DMS53 (cell line): ENCODE results near the gene FREM1.
A peak's percentile ranks its signal among the peaks of the same experiment; 100 is the strongest.

Experiments
- DNase-seq: peaks from one replicate; lab custom pipeline; 2025; lab: John Stamatoyannopoulos, UW

FREM1 gene

GRCh38 chr9:14813336-14814248 is 96.6 kb downstream of the FREM1 start:
- no peak for DNase-seq

GRCh38 chr9:14812806-14813205 is 97.4 kb downstream of the FREM1 start:
- DNase-seq = no peak

GRCh38 chr9:14811844-14812243 is 98.4 kb downstream of the FREM1 start:
- no peak for DNase-seq

GRCh38 chr9:14806941-14807520 is 103.2 kb downstream of the FREM1 start:
- DNase-seq = no peak

- no peak for DNase-seq
Observed at GRCh38 chr9:14799030-14799429, 111.2 kb downstream of the FREM1 start.

GRCh38 chr9:14797435-14797834 is 112.8 kb downstream of the FREM1 start:
- no peak for DNase-seq

GRCh38 chr9:14793389-14793788 is 116.8 kb downstream of the FREM1 start:
- no peak for DNase-seq

GRCh38 chr9:14790628-14791027 is 119.6 kb downstream of the FREM1 start:
- DNase-seq = no peak

- DNase-seq = no peak
Observed at GRCh38 chr9:14788846-14789245, 121.4 kb downstream of the FREM1 start.

GRCh38 chr9:14783358-14783757 is 126.9 kb downstream of the FREM1 start:
- DNase-seq = no peak

- peak; percentile 37 for DNase-seq
Observed at GRCh38 chr9:14782286-14783051, 127.8 kb downstream of the FREM1 start.

- no peak for DNase-seq
Observed at GRCh38 chr9:14780693-14781092, 129.5 kb downstream of the FREM1 start.

- DNase-seq = no peak
Observed at GRCh38 chr9:14780251-14780650, 130.0 kb downstream of the FREM1 start.

- peak; percentile 42 for DNase-seq
Observed at GRCh38 chr9:14779566-14780022, 130.6 kb downstream of the FREM1 start.

- DNase-seq = no peak
Observed at GRCh38 chr9:14778565-14778964, 131.7 kb downstream of the FREM1 start.

GRCh38 chr9:14775917-14776316 is 134.3 kb downstream of the FREM1 start:
- DNase-seq = no peak

GRCh38 chr9:14770592-14770991 is 139.6 kb downstream of the FREM1 start:
- DNase-seq = no peak

GRCh38 chr9:14769230-14769571 is 141.0 kb downstream of the FREM1 start:
- peak; percentile 29 for DNase-seq

- DNase-seq = peak; percentile 41
Observed at GRCh38 chr9:14768405-14769229, 141.6 kb downstream of the FREM1 start.

- DNase-seq = no peak
Observed at GRCh38 chr9:14766299-14766698, 143.9 kb downstream of the FREM1 start.

- DNase-seq = no peak
Observed at GRCh38 chr9:14761584-14761983, 148.6 kb downstream of the FREM1 start.

GRCh38 chr9:14760060-14760459 is 150.2 kb downstream of the FREM1 start:
- DNase-seq = no peak
